ENCODE measurements around the gene PDIA2.

DNA sequence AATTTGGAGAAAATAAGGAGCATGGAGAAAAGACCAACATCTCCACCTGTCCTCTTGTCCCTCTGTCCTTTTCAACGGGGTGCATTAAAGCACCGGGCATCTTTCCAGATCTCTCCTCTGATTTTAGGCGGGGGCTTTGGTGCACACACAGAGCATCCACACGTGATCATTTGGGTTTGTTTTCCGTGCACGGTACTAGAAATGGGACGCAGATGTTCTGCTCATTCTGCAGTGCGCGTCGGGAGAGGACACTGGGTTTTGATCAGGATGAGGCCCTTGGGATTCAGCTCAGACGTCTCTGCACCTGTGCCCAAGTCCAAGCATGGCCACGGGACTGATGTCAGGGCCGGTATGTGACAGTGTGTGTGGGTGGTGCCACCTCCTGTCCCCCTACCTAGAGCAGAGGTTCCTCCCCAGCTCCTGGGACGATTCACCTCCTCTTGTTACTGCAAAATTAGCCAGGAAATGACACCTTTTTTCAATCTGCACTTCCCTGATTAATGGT lies 31.9 kb downstream of the PDIA2 start:
- no peak for TF ChIP-seq YY1 (IDR thresholded peaks at IDR 0.05; ENCODE audit: insufficient read depth, insufficient read length)
- no peak for TF ChIP-seq ZNF274 (IDR thresholded peaks at IDR 0.05; ENCODE audit: low read depth, low read length)

All from NT2/D1 (cell line).